OCI-LY7 (cell line): Measurements from ENCODE around the gene PPP1R2.

Experiments used
- CTCF ChIP-seq: fragments of 200-600 bp; sonication (generic); conservative IDR thresholded peaks from 2 replicates; pipeline ENCODE4 v1.5.1; 2014; ENCODE audit warnings: mild to moderate bottlenecking, antibody characterized with exemption, low read length, moderate library complexity, mixed read lengths
- EZH2phosphoT487 ChIP-seq: fragments of 200-600 bp; sonication (generic); IDR thresholded peaks from 2 replicates; pipeline ENCODE4 v1.6.1; 2018; ENCODE audit warnings: low read depth, borderline replicate concordance, mild to moderate bottlenecking, mixed run types, antibody characterized with exemption, low read length, moderate library complexity, mixed read lengths

- TF ChIP-seq CTCF (no peak), EZH2phosphoT487 (no peak)
Observed at GRCh38 chr3:195548501-195548900, 5.4 kb upstream of the PPP1R2 start.
